Sigmoid colon (tissue), 7 donors: ENCODE results near the gene SLC31A2. TPM values are rescaled to one million over a fixed set of nuclear protein-coding genes. Genes with fewer than 3 reads are reported as not detected.

Experiments used
- DNase-seq: peaks from one replicate; pipeline ENCODE4 v3.0.0-alpha.2; 2019
- H3K27ac ChIP-seq, 4 donors: fragments of 200-600 bp; sonication (generic); one replicate each; pipeline ENCODE4 v1.5.1; 2016 to 2019; ENCODE audit warnings: mild to moderate bottlenecking in 1 of 4
- H3K27me3 ChIP-seq, 3 donors: fragments of 200-600 bp; sonication (generic); one replicate each; pipeline ENCODE4 v1.5.1; 2019; ENCODE audit warnings: mild to moderate bottlenecking in 1 of 3
- H3K36me3 ChIP-seq, 4 donors: fragments of 200-600 bp; sonication (generic); one replicate each; pipeline ENCODE4 v1.5.1; 2016 to 2019
- H3K4me1 ChIP-seq, 4 donors: fragments of 200-600 bp; sonication (generic); one replicate each; pipeline ENCODE4 v1.5.1; 2017 to 2019
- H3K4me3 ChIP-seq, 4 donors: fragments of 200-600 bp; sonication (generic); one replicate each; pipeline ENCODE4 v1.5.1; 2017 to 2019; ENCODE audit warnings: mild to moderate bottlenecking in 2 of 4, moderate library complexity in 1 of 4
- H3K9me3 ChIP-seq, 4 donors: fragments of 200-600 bp in 3 of 4; sonication (generic) in 3 of 4; one replicate each; pipeline versions ENCODE4 v1.5.1 to v1.6.1; 2013 to 2019
- EP300 ChIP-seq, 4 donors: sonication (generic); formaldehyde crosslinking; IDR thresholded peaks; one replicate each; pipeline ENCODE4 v1.6.1; 2017; ENCODE audit warnings: antibody characterized with exemption in 4 of 4
- POLR2A ChIP-seq, 2 donors: fragments of 450-650 bp; IDR thresholded peaks; one replicate each; pipeline ENCODE4 v1.6.1; 2016; ENCODE audit warnings: antibody characterized with exemption in 2 of 2, mild to moderate bottlenecking in 2 of 2, moderate library complexity in 2 of 2
- POLR2AphosphoS5 ChIP-seq, 4 donors: sonication (generic); formaldehyde crosslinking; IDR thresholded peaks; one replicate each; pipeline ENCODE4 v1.6.1; 2017; ENCODE audit warnings: antibody characterized with exemption in 4 of 4
- WGBS, 2 donors: extraction: QIAGEN DNeasy Blood & Tissue Kit; methylation state at CpG; one replicate each; pipeline ENCODE4 v1.1.7; 2013; 5-methylcytosine and 5-hydroxymethylcytosine counted together
- intact Hi-C: fragments of 100-400 bp; cut with DNase I; formaldehyde crosslinking; loops from one replicate; pipeline ENCODE4 v1.15.1; 2023
- polyA plus RNA-seq, 3 donors: library from polyadenylated mRNA; stranded (reverse); fragments of 200-250 nt; gene quantifications; one replicate each; pipeline ENCODE4 v1.2.3, GENCODE V29; 2013
- total RNA-seq, 4 donors: library from RNA; depleted of rRNA; stranded (reverse); fragments of >200 nt; gene quantifications; one replicate each; pipeline ENCODE4 v1.1.0, GENCODE V29; 2016
- TF ChIP-seq, protein P1 (sequence below), 4 experiments: fragments of 450-650 bp in 3 of 4; fragments of 200-600 bp in 1 of 4; IDR thresholded peaks; one replicate each; pipeline ENCODE4 v1.5.1; 2016 to 2019; ENCODE audit warnings: antibody characterized with exemption in 4 of 4, mild to moderate bottlenecking in 3 of 4, moderate library complexity in 2 of 4
- donor health status: healthy with polysubstance abuse.
- donor health status: Bipolar disorder and iron deficiency.
- donor health status: healthy.

The SLC31A2 gene
- total and polyA plus RNA-seq, 7 donors, result 4.5 to 19.9 (median 10.8) TPM

DNA sequence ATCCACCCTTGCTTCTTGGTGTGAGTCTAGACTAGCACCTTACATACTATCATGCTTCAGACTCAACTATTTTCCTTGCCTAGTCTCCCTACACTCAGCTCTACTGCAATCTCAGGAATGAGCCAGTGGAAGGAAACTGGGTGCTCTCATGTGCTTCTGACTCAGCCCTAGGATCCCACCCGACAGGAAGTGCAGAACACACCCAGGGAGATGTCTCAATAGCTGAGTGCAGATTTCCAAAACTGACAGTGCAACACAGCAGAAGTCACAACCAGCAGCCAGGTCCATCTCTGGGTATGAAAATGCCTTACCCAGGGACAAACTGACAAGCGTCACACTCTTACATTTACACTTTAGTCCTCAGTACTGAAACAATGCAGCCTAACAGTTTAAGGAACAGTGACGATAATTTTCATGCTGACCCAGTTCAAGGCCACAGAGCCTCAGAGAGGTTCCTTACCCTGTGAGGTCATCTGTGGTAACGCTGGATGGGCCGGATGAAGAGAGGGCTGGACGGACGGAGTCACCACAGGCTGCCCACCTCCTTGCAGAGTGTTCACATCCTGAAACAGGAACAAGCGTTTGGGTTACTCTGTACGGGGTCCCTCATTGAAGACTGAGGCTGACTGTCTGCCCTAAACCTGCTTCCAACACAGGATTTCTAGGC lies 37.3 kb downstream of the SLC31A2 start:
- peak in 1 of 4 donors; percentile 36 for TF ChIP-seq EP300 (IDR thresholded peaks at IDR 0.05)
- no peak for TF ChIP-seq POLR2A (IDR thresholded peaks at IDR 0.05)
- TF ChIP-seq POLR2AphosphoS5 (IDR thresholded peaks at IDR 0.05), result peak; percentile 32 to 69 (median 44)
- TF ChIP-seq, protein P1, sequence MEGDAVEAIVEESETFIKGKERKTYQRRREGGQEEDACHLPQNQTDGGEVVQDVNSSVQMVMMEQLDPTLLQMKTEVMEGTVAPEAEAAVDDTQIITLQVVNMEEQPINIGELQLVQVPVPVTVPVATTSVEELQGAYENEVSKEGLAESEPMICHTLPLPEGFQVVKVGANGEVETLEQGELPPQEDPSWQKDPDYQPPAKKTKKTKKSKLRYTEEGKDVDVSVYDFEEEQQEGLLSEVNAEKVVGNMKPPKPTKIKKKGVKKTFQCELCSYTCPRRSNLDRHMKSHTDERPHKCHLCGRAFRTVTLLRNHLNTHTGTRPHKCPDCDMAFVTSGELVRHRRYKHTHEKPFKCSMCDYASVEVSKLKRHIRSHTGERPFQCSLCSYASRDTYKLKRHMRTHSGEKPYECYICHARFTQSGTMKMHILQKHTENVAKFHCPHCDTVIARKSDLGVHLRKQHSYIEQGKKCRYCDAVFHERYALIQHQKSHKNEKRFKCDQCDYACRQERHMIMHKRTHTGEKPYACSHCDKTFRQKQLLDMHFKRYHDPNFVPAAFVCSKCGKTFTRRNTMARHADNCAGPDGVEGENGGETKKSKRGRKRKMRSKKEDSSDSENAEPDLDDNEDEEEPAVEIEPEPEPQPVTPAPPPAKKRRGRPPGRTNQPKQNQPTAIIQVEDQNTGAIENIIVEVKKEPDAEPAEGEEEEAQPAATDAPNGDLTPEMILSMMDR (IDR thresholded peaks at IDR 0.05), result no peak
- intact Hi-C loops, result no loop called here
- H3K4me1 ChIP-seq, result no peaks in the 10 kb centered on the region
- 90 to 91% methylated on average over 9 of the region's 9 CpGs for WGBS, 2 donors
- no peaks in the 10 kb centered on the region for H3K9me3 ChIP-seq
- H3K27ac ChIP-seq, result peak overlapping the region in 3 of 4 donors; percentile 8 to 54 (median 44)
- H3K36me3 ChIP-seq, result peaks cover 15 to 99% (median 49%) of the 10 kb centered on the region in 4 donors
- no peaks in the 10 kb centered on the region for H3K27me3 ChIP-seq
- H3K4me3 ChIP-seq, result no peak overlapping the region
- peak; percentile 84 for DNase-seq

DNA sequence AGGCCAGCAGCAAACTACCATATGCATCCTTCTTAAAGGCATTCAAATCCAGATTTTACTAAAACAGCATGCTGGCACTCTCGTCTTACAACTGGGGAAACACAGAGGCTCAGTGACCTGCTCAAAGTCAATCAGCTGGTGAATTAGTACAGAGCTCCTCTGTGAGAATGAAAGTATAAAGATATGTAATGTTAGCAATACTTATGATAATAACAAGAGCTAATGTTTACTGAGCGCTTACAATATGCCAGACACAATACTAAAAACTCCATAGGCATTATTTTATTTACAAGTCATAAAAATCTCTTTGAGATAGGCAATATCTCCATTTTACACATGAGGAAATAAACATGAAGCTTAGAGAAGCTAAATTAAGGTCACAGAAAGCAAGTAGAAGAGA lies 41.6 kb downstream of the SLC31A2 start:
- Histone ChIP-seq H3K4me1 (no peaks in the 10 kb centered on the region), H3K27me3 (no peaks in the 10 kb centered on the region), H3K36me3 (peaks cover 12 to 96% (median 27%) of the 10 kb centered on the region in 4 donors), H3K4me3 (no peak overlapping the region), H3K9me3 (no peaks in the 10 kb centered on the region), H3K27ac (no peak overlapping the region)
- WGBS, 2 donors, result 18 to 31% methylated on average over 2 of the region's 2 CpGs
- TF ChIP-seq, protein P1 (IDR thresholded peaks at IDR 0.05), result no peak
- TF ChIP-seq POLR2AphosphoS5 (IDR thresholded peaks at IDR 0.05) (no peak), POLR2A (IDR thresholded peaks at IDR 0.05) (no peak), EP300 (IDR thresholded peaks at IDR 0.05) (no peak)
- intact Hi-C loops, result no loop called here
- DNase-seq, result no peak

DNA sequence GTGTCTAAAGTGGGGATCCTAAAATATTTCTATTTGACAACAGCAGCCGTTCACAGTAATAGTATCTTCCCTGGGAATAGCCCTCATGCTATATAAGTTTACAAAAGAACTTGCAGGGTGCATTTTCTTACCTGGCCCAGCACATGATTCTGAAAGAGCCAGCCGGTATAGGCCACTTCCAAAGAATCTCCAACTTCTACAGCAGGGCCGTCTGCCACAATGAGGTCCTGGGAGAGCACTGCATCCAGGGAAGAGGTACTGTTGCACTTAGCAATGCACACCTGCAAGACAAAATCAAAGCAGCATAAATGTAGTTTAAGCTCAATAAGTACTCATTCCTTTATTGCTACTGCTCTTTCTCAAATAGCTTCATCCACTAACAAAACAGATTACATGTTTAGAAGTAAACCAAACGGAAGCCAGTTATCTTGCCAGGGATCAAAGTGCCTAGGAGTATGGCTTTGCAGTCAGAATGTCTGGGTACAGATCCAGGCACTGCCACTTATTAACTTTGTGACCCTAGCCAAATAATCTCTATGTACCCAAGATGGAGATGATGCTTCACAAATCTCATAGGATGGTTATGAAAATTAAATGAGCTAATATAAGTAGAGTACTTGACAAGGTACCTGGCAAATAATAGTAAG lies 49.0 kb downstream of the SLC31A2 start:
- H3K9me3 ChIP-seq, result no peaks in the 10 kb centered on the region
- H3K36me3 ChIP-seq, result peaks cover 4 to 98% (median 27%) of the 10 kb centered on the region in 4 donors
- no peak overlapping the region for H3K27ac ChIP-seq
- intact Hi-C loops, result no loop called here
- no peaks in the 10 kb centered on the region for H3K27me3 ChIP-seq
- 73 to 78% methylated on average over 4 of the region's 4 CpGs for WGBS, 2 donors
- H3K4me1 ChIP-seq, result no peaks in the 10 kb centered on the region
- no peak overlapping the region for H3K4me3 ChIP-seq
- no peak for TF ChIP-seq POLR2AphosphoS5 (IDR thresholded peaks at IDR 0.05)
- TF ChIP-seq EP300 (IDR thresholded peaks at IDR 0.05), result no peak
- TF ChIP-seq POLR2A (IDR thresholded peaks at IDR 0.05), result no peak
- TF ChIP-seq, protein P1 (IDR thresholded peaks at IDR 0.05), result no peak
- no peak for DNase-seq

DNA sequence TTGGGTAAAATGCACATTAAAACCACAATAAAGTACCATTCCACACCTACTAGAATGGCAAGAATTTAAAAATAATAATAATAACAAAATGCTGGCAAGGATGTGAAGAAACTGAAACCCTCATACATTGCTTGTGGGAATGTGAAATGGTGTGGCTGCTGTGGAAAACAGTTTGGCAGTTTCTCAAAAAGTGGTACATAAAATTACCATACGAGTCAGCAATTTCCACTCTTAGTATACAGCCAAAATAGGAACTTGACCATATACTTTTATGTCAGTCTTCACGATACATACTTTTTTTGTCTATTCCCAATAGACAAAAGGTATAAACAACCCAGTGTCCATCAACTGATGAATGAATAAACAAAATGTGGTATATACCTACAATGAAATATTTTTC lies 54.6 kb downstream of the SLC31A2 start:
- Histone ChIP-seq H3K36me3 (peaks cover 5 to 100% (median 21%) of the 10 kb centered on the region in 4 donors), H3K4me1 (no peaks in the 10 kb centered on the region), H3K27ac (no peak overlapping the region), H3K9me3 (no peaks in the 10 kb centered on the region), H3K27me3 (no peaks in the 10 kb centered on the region), H3K4me3 (no peak overlapping the region)
- intact Hi-C loops, result no loop called here
- no peak for DNase-seq
- TF ChIP-seq EP300 (IDR thresholded peaks at IDR 0.05), result no peak
- no peak for TF ChIP-seq POLR2AphosphoS5 (IDR thresholded peaks at IDR 0.05)
- TF ChIP-seq, protein P1 (IDR thresholded peaks at IDR 0.05), result no peak
- no peak for TF ChIP-seq POLR2A (IDR thresholded peaks at IDR 0.05)
- 81 to 95% methylated on average over 2 of the region's 2 CpGs for WGBS, 2 donors
